NCI-H2227 (cell line): ENCODE data around the gene ERF.

Source experiments
- DNase-seq: peaks from one replicate; lab custom pipeline; 2025; ENCODE audit not compliant: unreplicated experiment; lab: John Stamatoyannopoulos, UW

ERF gene

GRCh38 chr19:42287017-42287826, 32.3 kb upstream of the ERF start:
- no peak for DNase-seq

GRCh38 chr19:42286349-42287016, 31.6 kb upstream of the ERF start:
- DNase-seq, result peak; percentile 77

GRCh38 chr19:42285988-42286348, 31.0 kb upstream of the ERF start:
- DNase-seq, result no peak

- DNase-seq, result no peak
Observed at GRCh38 chr19:42285541-42285941, 30.6 kb upstream of the ERF start.

- DNase-seq, result peak; percentile 79
Observed at GRCh38 chr19:42284591-42285341, 29.8 kb upstream of the ERF start.

- DNase-seq, result peak; percentile 95
Observed at GRCh38 chr19:42284066-42284501, 29.2 kb upstream of the ERF start.

GRCh38 chr19:42283188-42284065, 28.5 kb upstream of the ERF start:
- peak; percentile 100 for DNase-seq

- no peak for DNase-seq
Observed at GRCh38 chr19:42282819-42283187, 27.9 kb upstream of the ERF start.

GRCh38 chr19:42281827-42282762, 27.2 kb upstream of the ERF start:
- DNase-seq, result peak; percentile 87

- DNase-seq, result peak; percentile 87
Observed at GRCh38 chr19:42281146-42281826, 26.4 kb upstream of the ERF start.

GRCh38 chr19:42280815-42281145, 25.9 kb upstream of the ERF start:
- DNase-seq, result peak; percentile 91

GRCh38 chr19:42279902-42280814, 25.2 kb upstream of the ERF start:
- DNase-seq, result peak; percentile 98

- no peak for DNase-seq
Observed at GRCh38 chr19:42279155-42279901, 24.4 kb upstream of the ERF start.

- no peak for DNase-seq
Observed at GRCh38 chr19:42278452-42279154, 23.7 kb upstream of the ERF start.

- DNase-seq, result no peak
Observed at GRCh38 chr19:42277821-42278451, 23.0 kb upstream of the ERF start.

GRCh38 chr19:42276821-42277220, 21.9 kb upstream of the ERF start:
- no peak for DNase-seq

- no peak for DNase-seq
Observed at GRCh38 chr19:42276284-42276683, 21.4 kb upstream of the ERF start.
